GM23338 (cell line): ENCODE results near the gene PTPRN2.

ENCODE experiments used
- CTCF ChIP-seq, 2 experiments: fragments of 200-600 bp in 1 of 2; sonication (generic) in 1 of 2; conservative IDR thresholded peaks; 2 replicates each; pipeline versions ENCODE4 v1.5.1 to v1.6.1; 2016 to 2017; ENCODE audit warnings: antibody characterized with exemption in 2 of 2, low read depth in 2 of 2, mild to moderate bottlenecking in 2 of 2, moderate library complexity in 1 of 2
- POLR2AphosphoS5 ChIP-seq: IDR thresholded peaks from 2 replicates; pipeline ENCODE4 v1.6.1; 2016; ENCODE audit warnings: antibody characterized with exemption, low read depth

- TF ChIP-seq POLR2AphosphoS5: no peak
- no peak for TF ChIP-seq CTCF (conservative IDR thresholded peaks at IDR 0.05; ENCODE audit: low read depth in 2 of 2)
Measured at GRCh38 chr7:158014976-158015375, 572.6 kb downstream of the PTPRN2 start.
